ENCODE measurements around the gene DRC7. TPM values are rescaled to one million over a fixed set of nuclear protein-coding genes. Genes with fewer than 3 reads are reported as not detected.

Gene DRC7
- total and polyA plus RNA-seq, 4 donors = 0.06 to 1.8 (median 0.08) TPM; not detected in 1

DNA sequence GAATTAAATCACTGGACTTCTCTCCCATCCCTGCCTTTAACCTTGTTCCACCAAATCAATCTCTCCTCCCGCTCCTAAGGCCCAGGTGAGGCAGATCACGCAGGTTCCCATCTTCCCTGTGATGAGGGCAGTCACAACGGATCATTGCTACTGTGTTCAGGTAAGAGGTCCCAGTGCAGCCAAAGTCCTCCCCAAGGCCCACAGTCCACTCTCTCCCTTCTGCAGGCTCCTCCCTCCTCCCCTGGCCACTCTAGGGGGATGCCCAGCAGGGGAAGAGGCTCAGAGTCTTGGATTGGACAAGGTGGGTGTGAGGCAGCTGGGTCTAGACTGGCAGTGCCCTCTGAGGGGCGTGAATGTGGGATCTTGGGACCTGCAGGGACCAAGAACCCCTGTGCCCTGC lies 29.1 kb upstream of the DRC7 start:
- no peak overlapping the region for H3K9ac ChIP-seq (ENCODE audit: low read depth in 1 of 2, low read length in 2 of 2)
- no peaks in the 10 kb centered on the region for H3K9me3 ChIP-seq (ENCODE audit: control insufficient read depth in 4 of 4, low read length in 3 of 4)
- H3K27me3 ChIP-seq (ENCODE audit: control insufficient read depth in 4 of 4, insufficient read depth in 4 of 4, low read length in 3 of 4) = no peaks in the 10 kb centered on the region
- no peak overlapping the region for H3K27ac ChIP-seq (ENCODE audit: low read depth in 1 of 2, low read length in 2 of 2)
- no peak for DNase-seq (ENCODE audit: low spot score)
- peaks cover 0 to 12% (median 7%) of the 10 kb centered on the region in 4 donors for H3K4me1 ChIP-seq (ENCODE audit: control insufficient read depth in 4 of 4, insufficient read depth in 4 of 4, low read length in 3 of 4)
- H3K4me3 ChIP-seq (ENCODE audit: low read depth in 1 of 3, low read length in 3 of 3) = no peak overlapping the region
- 87% methylated on average over 4 of the region's 4 CpGs for WGBS
- TF ChIP-seq FOXA1 (IDR thresholded peaks at IDR 0.05) (no peak), JUND (IDR thresholded peaks at IDR 0.05) (no peak), TAF1 (conservative IDR thresholded peaks at IDR 0.05) (no peak), GABPA (IDR thresholded peaks at IDR 0.05 in 1 of 2, conservative IDR thresholded peaks at IDR 0.05 in 1 of 2) (no peak), RAD21 (IDR thresholded peaks at IDR 0.05) (no peak), HNF4G (IDR thresholded peaks at IDR 0.05) (no peak), NR2F2 (IDR thresholded peaks at IDR 0.05) (no peak), FOXA2 (IDR thresholded peaks at IDR 0.05) (no peak), SP1 (IDR thresholded peaks at IDR 0.05) (no peak), RXRA (IDR thresholded peaks at IDR 0.05) (no peak), EGR1 (IDR thresholded peaks at IDR 0.05; ENCODE audit: low read depth in 2 of 2) (no peak), YY1 (IDR thresholded peaks at IDR 0.05) (no peak)
- TF ChIP-seq, protein P1, sequence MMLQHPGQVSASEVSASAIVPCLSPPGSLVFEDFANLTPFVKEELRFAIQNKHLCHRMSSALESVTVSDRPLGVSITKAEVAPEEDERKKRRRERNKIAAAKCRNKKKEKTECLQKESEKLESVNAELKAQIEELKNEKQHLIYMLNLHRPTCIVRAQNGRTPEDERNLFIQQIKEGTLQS (IDR thresholded peaks at IDR 0.05) = no peak
- TF ChIP-seq, protein P2, sequence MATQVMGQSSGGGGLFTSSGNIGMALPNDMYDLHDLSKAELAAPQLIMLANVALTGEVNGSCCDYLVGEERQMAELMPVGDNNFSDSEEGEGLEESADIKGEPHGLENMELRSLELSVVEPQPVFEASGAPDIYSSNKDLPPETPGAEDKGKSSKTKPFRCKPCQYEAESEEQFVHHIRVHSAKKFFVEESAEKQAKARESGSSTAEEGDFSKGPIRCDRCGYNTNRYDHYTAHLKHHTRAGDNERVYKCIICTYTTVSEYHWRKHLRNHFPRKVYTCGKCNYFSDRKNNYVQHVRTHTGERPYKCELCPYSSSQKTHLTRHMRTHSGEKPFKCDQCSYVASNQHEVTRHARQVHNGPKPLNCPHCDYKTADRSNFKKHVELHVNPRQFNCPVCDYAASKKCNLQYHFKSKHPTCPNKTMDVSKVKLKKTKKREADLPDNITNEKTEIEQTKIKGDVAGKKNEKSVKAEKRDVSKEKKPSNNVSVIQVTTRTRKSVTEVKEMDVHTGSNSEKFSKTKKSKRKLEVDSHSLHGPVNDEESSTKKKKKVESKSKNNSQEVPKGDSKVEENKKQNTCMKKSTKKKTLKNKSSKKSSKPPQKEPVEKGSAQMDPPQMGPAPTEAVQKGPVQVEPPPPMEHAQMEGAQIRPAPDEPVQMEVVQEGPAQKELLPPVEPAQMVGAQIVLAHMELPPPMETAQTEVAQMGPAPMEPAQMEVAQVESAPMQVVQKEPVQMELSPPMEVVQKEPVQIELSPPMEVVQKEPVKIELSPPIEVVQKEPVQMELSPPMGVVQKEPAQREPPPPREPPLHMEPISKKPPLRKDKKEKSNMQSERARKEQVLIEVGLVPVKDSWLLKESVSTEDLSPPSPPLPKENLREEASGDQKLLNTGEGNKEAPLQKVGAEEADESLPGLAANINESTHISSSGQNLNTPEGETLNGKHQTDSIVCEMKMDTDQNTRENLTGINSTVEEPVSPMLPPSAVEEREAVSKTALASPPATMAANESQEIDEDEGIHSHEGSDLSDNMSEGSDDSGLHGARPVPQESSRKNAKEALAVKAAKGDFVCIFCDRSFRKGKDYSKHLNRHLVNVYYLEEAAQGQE (IDR thresholded peaks at IDR 0.05) = no peak
- TF ChIP-seq, protein P3, sequence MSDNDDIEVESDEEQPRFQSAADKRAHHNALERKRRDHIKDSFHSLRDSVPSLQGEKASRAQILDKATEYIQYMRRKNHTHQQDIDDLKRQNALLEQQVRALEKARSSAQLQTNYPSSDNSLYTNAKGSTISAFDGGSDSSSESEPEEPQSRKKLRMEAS (IDR thresholded peaks at IDR 0.05) = no peak
- TF ChIP-seq, protein P4, sequence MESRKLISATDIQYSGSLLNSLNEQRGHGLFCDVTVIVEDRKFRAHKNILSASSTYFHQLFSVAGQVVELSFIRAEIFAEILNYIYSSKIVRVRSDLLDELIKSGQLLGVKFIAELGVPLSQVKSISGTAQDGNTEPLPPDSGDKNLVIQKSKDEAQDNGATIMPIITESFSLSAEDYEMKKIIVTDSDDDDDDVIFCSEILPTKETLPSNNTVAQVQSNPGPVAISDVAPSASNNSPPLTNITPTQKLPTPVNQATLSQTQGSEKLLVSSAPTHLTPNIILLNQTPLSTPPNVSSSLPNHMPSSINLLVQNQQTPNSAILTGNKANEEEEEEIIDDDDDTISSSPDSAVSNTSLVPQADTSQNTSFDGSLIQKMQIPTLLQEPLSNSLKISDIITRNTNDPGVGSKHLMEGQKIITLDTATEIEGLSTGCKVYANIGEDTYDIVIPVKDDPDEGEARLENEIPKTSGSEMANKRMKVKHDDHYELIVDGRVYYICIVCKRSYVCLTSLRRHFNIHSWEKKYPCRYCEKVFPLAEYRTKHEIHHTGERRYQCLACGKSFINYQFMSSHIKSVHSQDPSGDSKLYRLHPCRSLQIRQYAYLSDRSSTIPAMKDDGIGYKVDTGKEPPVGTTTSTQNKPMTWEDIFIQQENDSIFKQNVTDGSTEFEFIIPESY (IDR thresholded peaks at IDR 0.05) = no peak
- TF ChIP-seq, protein P5, sequence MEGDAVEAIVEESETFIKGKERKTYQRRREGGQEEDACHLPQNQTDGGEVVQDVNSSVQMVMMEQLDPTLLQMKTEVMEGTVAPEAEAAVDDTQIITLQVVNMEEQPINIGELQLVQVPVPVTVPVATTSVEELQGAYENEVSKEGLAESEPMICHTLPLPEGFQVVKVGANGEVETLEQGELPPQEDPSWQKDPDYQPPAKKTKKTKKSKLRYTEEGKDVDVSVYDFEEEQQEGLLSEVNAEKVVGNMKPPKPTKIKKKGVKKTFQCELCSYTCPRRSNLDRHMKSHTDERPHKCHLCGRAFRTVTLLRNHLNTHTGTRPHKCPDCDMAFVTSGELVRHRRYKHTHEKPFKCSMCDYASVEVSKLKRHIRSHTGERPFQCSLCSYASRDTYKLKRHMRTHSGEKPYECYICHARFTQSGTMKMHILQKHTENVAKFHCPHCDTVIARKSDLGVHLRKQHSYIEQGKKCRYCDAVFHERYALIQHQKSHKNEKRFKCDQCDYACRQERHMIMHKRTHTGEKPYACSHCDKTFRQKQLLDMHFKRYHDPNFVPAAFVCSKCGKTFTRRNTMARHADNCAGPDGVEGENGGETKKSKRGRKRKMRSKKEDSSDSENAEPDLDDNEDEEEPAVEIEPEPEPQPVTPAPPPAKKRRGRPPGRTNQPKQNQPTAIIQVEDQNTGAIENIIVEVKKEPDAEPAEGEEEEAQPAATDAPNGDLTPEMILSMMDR (IDR thresholded peaks at IDR 0.05; ENCODE audit: low read depth, low read length, missing input control) = no peak
- H3K36me3 ChIP-seq (ENCODE audit: control insufficient read depth in 4 of 4, insufficient read depth in 3 of 4, low read depth in 1 of 4, low read length in 3 of 4) = no peaks in the 10 kb centered on the region
